GM21515 (cell line): ENCODE measurements around the gene ENTHD1.
"Not testable (repeated sequence)": the region's sequence is repeated elsewhere in the genome, so short reads cannot be mapped to it uniquely, and the experiment has no call there.

Experiments used
- ATAC-seq: cut with Tn5 transposase; IDR thresholded peaks from one replicate; pipeline ENCODE4 v1.9.1; 2021; ENCODE audit not compliant: unreplicated experiment

The ENTHD1 gene

DNA sequence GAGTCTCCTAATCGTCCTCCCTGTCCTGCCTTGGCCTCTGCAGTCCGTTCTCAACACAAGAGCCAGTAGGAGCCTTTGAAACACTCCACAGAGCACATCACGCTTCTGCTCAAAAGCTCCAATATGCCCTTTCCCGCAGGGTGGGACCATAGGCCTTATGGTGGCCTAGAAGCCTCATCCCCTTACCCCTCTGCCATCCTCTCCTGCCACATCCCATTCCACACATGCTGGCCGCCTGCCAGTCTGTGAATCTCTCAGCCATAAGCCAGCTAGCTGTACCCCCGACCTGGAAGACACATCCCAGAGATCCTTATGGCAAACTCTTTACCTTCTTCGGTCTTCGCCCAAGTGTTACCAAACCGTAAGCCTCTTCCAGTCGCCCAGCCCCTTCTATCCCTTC, 157.8 kb downstream of the ENTHD1 start:
- no peak for ATAC-seq

DNA sequence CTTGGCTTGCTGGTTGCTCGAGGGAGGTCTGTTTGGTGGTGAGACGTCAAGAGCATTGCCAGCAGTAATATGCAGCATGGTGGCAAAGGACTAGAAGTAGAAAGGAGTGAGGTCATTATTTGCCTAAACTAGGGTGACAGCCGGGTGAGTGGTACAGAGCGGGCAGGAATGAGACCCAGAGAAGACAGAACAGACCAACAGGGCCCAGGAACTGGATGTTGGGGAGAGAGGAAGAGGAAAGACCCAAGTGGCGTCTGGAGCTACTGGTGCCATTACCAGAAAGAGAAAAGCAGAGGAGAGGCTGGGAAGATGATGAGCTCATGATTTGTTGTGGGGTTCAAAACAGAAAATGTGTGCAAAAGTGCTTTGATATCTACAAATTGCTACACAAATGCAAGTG, 158.7 kb downstream of the ENTHD1 start:
- no peak for ATAC-seq

DNA sequence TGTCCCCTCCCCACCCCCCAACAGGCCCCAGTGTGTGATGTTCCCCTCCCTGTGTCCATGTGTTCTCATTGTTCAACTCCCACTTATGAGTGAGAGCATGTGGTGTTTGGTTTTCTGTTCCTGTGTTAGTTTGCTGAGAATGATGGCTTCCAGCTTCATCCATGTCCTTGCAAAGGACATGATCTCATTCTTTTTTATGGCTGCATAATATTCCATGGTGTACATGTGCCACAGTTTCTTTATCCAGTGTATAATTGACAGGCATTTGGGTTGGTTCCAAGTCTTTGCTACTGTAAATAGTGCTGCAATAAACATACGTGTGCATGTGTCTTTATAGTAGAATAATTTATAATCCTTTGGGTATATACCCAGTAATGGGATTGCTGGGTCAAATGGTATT, 159.5 kb downstream of the ENTHD1 start:
- not testable (repeated sequence) for ATAC-seq

DNA sequence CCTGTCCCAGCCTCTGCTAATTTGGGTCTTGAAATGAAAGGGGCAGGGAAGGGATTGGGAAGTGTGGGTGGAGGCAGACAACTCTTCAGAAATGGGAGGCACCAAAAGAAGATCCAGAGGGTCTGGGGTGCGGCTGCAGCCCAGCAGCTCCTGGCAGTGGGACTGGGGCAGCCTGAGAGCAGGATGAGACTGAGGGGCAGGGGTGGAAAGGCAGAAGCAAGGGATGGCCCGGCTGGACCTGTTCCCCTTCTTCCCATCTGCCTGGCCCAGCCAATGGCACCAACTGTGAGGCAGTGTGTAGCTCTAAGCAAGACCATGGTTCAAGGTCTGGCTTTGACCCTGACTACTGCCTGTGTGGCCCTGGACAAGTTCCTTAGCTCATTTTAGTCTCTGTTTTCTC, 160.4 kb downstream of the ENTHD1 start:
- no peak for ATAC-seq

DNA sequence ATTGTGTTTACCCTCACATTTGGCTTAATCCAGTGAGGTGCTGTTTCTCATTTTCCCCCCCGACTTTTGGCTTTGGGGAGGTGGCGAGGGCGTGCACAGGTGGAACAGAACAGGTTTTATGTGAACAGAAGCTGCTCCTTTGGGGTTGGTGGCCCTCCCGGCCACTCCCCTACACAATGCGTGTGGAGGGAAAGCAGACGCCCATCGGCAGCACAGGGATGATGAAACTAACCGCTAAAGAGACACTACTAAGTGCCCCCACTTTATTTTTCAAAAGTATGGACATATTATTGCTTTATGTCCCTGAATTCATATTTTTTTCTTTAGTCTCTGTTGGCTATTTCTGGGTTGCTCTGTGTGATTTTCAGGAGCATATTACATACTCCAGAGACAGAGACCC, 160.9 kb downstream of the ENTHD1 start:
- no peak for ATAC-seq

DNA sequence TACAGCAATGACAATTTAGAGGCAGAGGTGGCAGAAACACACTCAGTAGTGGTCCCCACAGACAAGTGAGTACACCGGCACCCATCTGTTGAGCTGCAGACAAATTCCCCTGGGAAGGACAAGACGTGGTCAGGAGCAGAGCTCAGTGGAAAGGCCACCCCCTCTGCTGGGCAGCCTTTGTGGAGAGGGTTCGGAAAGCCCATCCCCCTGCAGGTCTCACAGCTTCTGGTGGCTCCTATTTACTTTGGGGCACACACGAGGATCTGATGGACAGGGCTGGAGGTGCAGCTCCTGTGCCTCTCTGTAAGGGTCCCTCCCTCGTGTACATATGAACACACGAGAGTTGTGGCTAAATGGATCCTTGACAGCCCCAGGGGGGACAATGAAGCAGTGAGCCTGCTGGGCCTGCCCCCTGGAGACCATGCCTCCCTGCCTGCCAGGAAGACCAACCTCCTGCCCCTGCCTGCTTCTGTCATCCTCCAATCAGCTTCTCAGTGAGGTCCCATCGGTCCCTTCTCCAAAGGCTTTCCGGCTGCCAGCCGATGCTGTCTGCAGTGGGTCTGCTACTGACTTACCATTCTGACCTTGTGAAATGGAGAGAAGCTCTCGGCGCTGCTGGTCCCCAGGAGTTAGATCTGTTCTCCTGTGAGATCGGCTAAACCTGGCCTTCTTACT, 161.5 kb downstream of the ENTHD1 start:
- ATAC-seq, result no peak

DNA sequence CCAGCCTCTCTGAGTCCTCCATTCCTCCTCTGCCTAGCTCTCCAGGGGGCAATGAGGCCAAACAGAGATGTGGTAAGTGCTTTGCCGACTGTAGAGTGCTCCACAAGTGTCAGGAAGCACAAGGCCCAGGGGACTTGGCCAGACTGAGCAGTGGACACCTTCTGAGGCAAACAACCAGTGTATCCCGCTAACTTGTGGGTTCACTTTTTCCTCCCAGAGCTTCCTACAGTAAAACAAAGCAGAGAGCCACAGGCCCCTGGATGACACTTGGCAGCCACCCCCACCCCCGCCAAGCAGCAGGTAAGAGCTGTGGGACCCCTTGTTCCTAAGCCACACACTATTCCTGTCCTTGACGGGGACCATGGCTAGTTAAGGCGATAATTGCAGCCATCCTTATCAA, 162.1 kb downstream of the ENTHD1 start:
- ATAC-seq, result no peak

DNA sequence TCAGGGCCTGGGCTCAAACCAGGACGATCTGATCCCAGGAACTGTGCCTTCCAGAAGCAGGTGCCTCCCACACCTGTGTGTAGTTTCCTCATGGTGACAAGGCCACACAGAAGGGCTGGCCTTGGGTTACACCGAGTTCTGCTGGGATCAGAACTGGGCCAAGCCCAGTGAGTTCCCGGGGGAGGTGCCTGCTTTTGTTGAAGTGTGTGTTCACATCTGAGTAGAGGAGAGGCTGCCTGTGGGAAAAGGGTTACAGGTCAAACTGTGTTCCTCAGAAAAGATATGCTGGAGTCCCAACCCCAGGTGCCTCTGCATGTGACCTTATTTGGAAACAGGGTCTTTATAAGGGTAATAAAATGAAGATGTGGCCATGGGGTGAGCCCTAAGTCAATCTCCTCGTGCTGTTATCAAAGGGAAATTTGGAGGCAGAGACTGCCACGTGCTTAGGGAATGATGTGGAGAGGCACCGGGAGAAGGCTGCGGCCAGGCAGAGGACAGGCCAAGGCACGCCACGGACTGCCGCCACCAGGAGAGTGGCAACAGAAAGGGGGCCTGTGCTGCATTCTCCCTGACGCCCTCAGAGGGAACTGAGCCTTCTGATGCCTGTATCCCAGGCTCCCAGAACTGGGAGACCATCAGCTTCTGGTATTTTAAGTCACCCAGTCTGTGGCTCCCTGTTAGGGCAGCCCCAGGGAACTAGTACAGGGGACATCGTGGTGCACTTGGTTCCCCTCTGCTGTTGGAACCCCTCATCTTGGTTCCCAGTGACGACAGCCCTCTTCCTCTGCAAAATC, 164.2 kb downstream of the ENTHD1 start:
- no peak for ATAC-seq

DNA sequence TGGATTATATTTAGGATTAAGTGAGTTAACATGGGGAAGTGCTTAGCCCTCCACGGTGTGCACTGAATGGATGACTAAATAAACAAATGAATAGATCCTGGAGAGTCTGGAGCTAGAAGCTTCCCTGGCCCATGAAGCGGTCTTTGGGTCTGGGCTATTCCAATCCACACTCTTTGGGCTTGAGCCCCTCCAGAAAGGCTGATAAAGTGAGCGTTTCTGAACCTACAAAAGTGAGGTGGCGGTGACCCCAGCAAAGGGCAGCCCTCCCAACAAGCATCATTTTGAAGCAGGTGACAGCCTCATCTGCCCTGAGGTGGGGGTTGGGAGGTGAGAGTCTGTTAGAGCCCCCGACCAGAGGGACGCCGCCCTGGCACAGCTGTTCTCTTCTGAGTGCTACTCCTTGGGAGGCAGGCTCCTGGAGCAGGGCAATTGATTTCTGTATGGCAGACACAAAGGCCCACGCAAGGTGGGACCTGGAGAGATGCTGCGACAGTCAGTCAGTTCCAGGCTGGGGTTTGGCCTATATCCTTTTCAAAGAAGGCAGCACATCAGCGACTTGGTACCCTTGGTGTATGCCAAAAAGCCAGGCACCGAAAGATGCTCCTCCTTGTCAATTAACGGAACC, 165.2 kb downstream of the ENTHD1 start:
- ATAC-seq, result no peak

DNA sequence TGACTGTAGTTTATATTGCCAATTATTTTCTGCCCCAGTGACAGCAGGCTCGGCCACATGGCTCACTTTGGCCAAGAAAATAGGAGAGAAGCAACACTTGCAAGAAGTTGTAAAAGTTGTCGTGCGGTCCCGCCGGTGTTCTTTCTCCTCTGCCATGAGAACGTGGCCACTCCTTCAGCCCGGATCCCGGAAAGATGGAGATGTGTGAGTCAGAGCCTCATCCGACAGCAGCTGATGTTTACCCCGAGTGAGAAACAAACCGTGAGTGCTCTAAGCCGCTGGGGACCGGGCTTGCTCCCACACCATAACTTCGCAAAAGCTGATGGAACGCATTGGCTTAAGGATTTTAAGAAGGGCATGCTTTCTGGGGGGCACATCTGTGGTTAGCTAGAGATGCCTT, 166.0 kb downstream of the ENTHD1 start:
- no peak for ATAC-seq

DNA sequence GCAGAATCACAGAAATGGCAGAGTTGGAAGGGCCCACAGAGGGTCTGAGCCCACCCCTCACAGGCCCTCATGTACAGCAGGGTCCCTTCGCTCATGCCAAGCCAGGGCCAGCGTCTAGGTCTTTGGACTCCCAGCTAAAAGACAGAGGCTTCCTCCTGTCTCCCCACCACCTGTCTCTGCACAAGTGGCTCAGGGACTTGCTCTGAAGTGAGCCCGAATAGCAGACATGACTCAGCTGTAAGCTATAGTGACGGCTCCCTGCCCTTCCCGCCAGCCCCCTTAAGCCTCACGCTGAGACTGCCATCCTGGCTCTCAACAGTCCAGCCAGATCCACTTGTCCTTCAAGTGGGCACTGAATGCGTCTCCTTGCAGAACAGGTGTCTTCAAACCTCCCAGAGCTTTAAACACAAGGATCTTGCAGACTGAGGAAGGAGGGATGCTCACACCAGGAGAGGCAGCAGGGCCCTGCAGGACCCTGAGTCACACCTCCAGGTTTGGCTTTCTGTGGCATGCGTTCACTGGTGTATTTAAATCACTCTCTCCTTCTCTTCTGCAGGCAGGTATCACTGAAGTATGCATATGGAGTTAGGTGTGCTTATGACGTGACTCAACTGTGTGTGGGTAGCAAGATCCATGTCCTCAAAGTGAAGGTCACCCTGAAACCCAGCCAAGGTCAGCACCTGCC, 168.1 kb downstream of the ENTHD1 start:
- ATAC-seq, result no peak

DNA sequence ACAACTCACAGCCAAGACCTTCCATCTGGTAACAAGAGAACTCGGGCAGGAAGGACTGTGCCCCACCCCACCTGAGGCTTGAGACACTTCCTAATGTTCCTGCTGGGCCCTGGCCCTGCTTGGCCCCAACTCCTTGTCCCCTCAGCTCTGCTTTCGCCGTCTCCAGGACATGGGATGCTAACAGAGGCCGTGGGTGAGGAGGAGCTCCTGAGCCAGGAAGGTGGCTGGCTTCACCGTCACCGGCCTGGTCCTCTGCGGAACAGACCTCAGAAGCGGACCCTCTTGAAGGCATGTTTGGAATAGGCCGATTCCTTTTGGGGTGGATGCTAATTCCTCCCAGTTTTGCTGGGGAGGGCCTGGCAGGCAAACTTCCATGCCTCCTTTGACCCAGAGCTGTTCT, 168.7 kb downstream of the ENTHD1 start:
- ATAC-seq, result no peak

DNA sequence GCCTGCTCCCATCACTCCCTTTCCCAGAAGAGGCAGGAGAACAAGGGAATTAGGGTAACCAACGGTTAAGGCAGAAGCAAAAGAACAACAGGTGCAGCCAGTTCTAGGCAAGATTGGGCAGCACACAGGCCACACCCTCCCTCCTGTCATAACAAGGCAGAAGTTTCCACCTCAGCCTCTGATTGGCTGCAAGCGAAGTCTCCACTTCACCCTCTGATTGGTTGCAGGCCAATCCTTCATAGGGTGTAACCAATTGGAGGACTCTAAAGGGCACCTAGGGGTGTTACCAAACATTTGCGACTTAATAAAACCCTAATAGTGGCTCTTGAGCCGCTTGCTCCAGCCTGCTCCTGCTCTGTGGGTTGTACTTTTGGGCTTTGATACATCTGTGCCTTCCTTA, 169.2 kb downstream of the ENTHD1 start:
- ATAC-seq, result no peak

DNA sequence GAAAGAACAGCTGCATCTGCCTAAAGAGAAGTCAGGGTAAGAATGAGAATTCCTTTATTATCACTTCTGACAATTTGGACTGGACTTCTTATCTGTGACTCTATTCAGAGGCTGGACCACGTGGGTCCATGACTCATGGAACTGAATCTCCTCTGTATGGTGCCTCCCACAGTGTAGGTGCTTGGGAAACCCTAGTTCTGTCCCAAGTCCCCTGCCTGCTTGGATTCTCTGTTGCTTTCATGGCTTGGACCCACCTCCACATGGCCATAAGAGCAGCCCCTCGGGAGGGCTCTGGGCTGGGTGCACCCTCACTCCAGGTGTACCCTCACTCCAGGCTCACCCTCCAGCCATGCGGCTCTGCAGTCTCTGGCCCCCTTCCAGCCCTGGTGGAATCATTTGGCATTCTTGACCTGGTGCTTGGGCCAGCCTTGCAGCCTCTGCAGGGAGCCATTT, 169.6 kb downstream of the ENTHD1 start:
- no peak for ATAC-seq

DNA sequence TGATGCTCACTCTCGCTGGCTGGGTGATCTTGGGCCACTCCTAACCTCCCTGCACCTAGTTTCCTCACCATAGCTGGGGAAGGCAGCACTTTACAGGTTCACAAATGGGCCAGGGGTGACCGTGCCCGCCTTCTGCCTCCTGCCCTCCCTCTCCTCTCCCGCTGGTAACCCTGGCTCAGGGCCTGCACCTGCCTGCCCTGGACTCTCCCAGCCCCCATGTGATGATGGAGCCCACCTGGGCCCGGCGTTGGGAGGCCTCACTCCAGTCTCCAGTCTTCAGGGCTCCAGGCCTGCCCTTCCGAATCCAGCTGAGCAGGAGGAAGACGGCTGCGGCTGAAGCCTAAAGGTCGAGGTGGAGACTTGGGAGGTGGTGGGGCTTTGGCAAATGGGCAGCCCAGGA, 170.1 kb downstream of the ENTHD1 start:
- no peak for ATAC-seq

DNA sequence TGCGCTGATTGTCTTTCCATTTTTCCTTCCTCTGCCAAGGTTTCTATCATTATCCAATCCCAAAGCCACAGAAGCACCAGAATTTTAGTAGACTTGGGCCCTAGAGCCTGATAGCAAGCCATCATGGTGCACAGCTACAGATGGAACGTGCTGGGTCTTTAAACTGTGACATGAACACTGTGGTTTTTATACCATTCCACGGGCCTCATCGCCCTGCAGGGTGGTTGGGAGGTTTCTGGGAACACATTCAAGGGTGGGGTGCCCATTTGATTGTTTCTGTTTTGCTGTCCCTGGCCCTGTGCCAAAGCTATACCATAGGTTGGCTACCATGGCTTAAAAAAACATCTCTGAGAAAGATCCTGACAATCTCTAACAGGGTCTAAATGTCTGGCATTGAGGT, 171.1 kb downstream of the ENTHD1 start:
- no peak for ATAC-seq

DNA sequence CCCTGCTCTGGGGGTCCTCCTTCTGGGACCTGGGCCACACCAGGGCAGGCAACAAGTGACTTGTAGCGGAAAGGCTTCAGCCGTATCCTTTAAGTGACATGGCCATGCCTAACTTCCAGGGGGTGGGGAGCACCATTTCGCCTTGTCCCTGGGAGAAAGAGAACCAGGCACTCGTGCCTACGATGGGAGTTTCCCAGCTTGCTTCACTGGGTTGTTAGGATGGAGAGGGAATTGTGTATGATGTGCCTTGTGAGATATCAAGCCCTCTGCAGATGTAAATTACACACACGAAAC, 171.6 kb downstream of the ENTHD1 start:
- ATAC-seq, result no peak

DNA sequence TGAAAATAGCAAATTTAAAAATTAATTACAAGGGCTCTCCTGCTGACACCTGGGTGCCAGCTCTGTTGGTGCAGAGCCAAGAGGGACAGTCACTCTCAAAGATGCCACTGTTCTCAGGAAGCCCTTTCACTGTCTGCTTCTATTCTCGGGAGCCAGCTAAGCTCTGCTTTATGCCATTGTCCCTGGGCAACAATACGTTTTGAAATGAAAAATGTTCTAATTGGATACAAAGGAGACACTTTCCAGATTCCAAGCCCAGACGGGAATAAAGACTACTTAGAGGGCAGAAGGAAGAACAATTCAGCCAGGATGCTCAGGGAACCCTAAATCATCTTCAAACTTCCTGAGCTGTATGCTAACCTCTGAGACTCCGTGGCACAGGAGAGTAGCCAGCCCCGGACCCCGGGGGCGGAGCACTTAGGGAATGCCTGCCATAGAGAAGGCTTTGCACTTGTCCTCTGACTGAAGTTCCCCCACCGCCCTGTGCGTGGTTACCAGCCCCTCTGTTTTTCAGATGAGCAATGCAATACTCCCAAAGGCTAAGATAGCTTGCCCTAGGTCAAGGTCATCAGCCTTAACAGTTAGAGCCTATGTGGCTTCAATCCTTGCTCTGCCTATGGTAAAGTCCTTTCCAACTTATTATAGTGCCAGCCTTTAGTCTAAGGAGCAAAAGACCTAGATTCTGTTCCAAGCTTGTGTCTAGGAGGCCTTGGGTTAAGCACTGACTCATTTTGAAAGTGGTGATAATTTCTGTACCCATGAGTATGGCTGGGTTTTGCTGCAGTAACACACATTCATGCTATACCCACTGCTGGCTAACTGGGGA, 172.1 kb downstream of the ENTHD1 start:
- no peak for ATAC-seq

DNA sequence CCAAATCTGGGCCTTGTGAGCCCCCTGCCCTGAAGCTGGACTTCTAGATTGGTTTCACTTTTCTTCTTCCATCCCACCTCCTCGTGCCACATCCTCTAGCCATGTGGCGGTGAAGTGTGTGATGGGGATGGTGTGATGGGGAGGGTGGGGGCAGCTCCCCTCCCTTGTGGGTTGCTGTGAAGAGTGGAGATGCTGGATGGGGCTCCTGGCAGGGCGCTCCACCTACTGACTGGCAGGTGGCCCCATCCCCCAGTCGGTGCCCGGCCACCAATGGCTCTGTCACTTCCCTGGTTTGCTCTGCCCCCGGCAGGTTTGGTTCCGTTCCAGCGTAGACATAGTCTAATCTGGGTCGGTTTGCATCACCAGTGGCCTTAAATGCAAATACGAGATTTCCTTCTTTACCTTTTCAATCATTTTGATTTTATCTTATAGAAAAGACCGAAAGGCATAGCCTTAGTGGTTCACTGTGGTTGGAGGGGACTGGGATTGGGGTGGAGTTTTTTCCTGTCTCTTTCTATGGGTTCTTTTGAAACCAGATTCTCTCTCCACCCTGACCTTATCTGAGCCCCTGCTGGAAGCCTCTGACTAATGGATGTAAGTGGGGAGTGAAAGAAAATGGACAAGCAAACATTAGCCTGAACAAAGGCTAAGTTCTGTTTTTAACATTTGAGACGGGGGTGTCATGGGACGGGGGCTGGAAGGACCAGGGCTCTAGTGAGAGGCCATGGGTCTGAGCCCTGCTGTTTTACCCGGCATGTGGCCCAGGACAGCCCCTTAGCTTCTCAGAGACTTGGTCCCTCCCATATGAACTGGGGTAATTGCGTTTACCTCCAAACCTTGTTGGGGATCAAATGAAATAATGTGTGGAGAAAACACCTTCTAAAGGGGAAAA, 173.8 kb downstream of the ENTHD1 start:
- no peak for ATAC-seq

DNA sequence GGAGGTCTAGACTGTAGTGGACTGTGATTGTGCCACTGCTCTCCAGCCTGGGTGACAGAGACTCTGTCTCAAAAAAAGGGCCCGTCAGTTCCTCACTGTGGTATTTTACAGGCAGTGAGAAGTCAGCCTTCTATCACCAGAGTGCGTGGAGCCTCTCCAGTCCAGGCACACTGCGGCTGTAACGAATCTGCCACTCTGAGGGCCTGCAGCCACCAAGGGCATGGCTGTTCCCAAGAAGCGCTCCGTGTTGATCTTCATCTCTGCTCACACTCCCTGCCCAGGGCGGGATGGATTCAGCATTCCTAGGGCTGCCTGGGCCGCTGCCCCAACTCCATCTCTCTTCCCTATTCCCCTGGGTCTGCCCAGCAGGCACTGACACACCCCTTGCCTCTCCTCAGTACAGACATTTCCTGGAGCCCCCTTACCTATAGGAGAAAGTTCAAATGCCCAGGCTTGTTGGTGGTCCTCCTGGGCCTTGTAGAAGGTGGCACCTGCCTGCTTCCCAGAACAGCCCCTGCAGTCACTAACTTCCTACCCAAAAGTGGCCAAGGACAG, 174.6 kb downstream of the ENTHD1 start:
- ATAC-seq, result no peak
